MG63 (cell line): Measurements from ENCODE around the gene CCDC146. TPM values are rescaled to one million over a fixed set of nuclear protein-coding genes. Genes with fewer than 3 reads are reported as not detected.
"Not testable (repeated sequence)": the region's sequence is repeated elsewhere in the genome, so short reads cannot be mapped to it uniquely, and the experiment has no call there.

ENCODE experiments used
- DNase-seq: peaks from one replicate; pipeline ENCODE4 v3.0.0-alpha.2; 2020
- H3K27me3 ChIP-seq: fragments of 250-450 bp; sonication (Bioruptor Pico); 2 replicates; pipeline ENCODE4 v1.5.1; 2020; ENCODE audit warnings: mild to moderate bottlenecking, moderate library complexity
- H3K36me3 ChIP-seq: fragments of 250-450 bp; sonication (Bioruptor Pico); 2 replicates; pipeline ENCODE4 v1.5.1; 2020; ENCODE audit warnings: mild to moderate bottlenecking, moderate library complexity
- H3K4me3 ChIP-seq: fragments of 250-450 bp; sonication (Bioruptor Pico); 2 replicates; pipeline ENCODE4 v1.5.1; 2020; ENCODE audit warnings: mild to moderate bottlenecking, moderate library complexity
- H3K9me3 ChIP-seq: fragments of 250-450 bp; sonication (Bioruptor Pico); 2 replicates; pipeline ENCODE4 v1.5.1; 2020; ENCODE audit warnings: mild to moderate bottlenecking, moderate library complexity
- total RNA-seq: library from RNA; depleted of rRNA; stranded (reverse); fragments of >200 nt; shearing (Covaris generic); gene quantifications from 2 replicates; pipeline ENCODE4 v1.2.3, GENCODE V29; 2014; ENCODE audit warnings: low replicate concordance

Gene CCDC146
- total RNA-seq, 1 experiment from 2014 or later = 0.07 TPM

DNA sequence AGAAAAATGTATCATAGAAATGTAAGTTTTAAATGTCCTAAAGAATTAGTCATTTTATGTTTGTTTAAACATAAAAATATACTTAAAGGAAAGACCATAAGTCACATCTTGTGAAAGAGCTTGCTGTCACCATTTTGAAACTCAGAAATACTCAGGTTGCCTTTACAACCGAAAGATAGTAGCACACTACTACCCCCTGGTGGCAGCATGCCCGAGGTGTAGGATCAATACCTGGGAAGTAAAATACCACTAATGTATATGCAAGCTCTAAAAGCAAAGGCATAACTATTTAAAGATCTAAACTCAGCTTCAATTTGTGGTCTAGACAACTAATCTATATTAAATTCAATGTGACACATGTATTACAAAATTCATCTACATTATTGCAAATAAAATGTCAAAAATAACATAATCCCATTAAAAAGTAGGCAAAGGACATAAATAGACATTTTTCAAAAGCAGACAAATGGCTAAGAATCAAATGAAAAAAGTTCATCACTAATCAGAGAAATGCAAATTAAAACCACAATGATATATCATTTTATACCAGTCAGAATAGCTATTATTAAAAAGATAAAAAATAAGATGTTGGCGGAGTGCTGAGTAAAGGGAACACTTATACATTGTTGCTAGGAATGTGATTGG lies 124.9 kb downstream of the CCDC146 start:
- H3K27me3 ChIP-seq = no peaks in the 10 kb centered on the region
- peak; percentile 49 for DNase-seq
- H3K36me3 ChIP-seq = no peaks in the 10 kb centered on the region
- H3K9me3 ChIP-seq = no peaks in the 10 kb centered on the region
- H3K4me3 ChIP-seq = no peak overlapping the region

DNA sequence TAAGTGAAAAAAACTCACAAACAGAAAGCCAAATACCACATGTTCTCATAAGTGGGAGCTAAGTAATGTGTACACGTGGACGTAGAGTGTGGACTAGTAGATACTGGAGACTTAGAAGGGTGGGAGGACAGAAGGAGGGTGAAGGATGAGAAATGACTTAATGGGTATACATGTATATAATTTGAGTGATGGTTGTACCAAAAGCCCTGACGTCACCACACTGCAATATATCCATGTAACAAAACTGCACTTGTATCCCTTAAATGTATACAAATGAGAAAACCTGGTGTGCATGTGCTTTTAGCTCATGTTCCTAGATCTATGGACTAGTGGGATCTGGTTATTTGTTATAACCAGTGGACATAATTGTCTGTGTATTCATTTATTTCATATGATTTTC lies 125.7 kb downstream of the CCDC146 start:
- Histone ChIP-seq H3K9me3 (no peaks in the 10 kb centered on the region), H3K4me3 (no peak overlapping the region), H3K27me3 (no peaks in the 10 kb centered on the region), H3K36me3 (no peaks in the 10 kb centered on the region)
- DNase-seq = no peak

DNA sequence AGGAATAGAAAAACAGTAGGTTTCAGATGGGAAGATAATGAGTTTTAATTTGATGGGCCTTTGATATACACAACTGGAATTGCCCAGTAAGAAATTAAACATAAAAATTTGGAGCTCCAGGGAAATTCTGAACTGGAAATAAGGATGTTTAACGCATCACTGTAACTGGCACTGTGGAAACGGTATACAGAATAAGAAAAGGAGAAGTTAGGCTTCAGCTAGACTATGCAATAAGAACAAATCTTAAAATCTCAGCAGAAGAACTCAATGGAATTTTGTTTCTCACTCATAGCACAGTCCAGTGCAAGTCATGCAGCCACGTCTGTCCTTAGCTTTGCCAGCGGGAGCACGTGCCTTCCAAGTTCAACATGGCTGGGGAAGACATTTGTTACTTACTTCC lies 130.1 kb downstream of the CCDC146 start:
- Histone ChIP-seq H3K27me3 (no peaks in the 10 kb centered on the region), H3K4me3 (no peak overlapping the region), H3K9me3 (no peaks in the 10 kb centered on the region), H3K36me3 (no peaks in the 10 kb centered on the region)
- no peak for DNase-seq

DNA sequence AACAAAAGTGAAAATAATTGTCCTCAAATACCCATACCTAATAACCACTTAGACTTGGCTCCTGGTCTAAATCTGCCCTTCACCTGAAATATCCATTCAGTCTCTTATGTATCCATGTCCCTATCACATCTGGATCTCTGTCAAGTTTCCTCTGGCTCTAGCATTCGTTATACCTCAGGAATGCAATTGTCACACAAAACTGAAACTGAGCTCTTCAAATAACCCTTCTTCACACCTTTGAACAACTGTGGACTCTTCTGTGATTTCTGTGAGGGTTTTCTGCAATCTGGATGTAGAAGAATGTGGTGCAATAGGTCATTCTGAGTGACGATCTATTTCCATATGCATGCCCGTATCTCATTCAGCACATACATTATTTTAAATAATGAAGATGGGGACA lies 130.7 kb downstream of the CCDC146 start:
- DNase-seq = no peak
- H3K27me3 ChIP-seq = no peaks in the 10 kb centered on the region
- no peaks in the 10 kb centered on the region for H3K9me3 ChIP-seq
- H3K4me3 ChIP-seq = no peak overlapping the region
- no peaks in the 10 kb centered on the region for H3K36me3 ChIP-seq

DNA sequence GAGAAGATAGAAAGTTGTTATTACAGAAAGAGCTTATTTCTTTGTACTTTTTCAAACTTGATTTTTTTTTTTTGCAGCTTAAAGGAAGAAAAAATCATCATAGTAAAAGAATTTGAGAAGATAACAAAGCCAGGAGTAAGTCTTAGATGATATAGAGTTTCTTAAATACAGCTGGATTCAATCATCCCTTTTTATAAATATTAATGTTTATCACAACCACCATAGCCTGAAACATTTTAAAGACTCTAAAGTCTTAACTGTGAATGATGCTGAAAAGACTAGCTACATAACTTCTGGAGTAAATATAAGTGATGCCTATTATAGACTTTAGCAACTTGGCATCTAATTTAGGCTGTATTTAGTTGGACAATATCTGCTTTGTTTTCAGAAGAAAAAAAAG lies 132.0 kb downstream of the CCDC146 start:
- Histone ChIP-seq H3K36me3 (no peaks in the 10 kb centered on the region), H3K27me3 (no peaks in the 10 kb centered on the region), H3K4me3 (no peak overlapping the region), H3K9me3 (no peaks in the 10 kb centered on the region)
- no peak for DNase-seq

DNA sequence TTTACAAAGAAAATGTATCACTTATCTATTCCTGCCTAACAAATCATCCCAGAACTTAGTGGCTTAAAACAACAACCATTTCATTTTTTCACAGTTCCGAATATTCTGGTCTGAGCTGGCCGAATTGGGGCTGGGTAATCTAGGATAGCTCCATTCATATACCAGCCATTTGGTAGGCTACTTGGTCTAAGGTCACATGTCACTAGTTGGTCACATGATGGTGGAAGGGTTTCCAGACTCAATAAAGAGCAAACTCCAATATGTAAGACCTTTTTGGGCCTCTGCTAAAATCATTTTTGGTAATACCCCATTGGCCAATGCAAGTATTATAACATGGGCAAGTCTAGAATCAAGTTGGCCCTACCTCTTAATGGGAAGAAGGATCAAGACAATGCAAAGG lies 132.5 kb downstream of the CCDC146 start:
- Histone ChIP-seq H3K27me3 (no peaks in the 10 kb centered on the region), H3K36me3 (no peaks in the 10 kb centered on the region)

DNA sequence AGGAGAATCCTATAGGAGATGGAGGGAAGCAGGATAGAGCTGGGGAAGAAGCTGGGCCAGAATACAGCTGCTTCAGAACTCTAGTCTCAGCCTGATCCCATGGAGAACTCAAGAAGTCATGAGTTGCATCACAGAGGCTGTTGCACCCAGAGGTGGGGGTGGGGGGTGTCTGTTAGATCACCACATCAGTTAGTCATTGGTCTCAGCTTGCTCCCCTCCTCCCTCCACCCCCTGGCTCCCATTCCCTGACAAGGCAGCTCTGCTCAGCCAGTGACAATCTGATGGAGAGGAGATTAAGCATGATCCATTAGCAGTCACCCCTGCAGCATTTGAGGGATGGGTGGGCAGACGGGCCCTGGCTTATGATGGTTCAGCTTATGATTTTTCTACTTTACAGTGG lies 135.6 kb downstream of the CCDC146 start:
- H3K9me3 ChIP-seq = no peaks in the 10 kb centered on the region
- peak; percentile 2 for DNase-seq
- H3K36me3 ChIP-seq = no peaks in the 10 kb centered on the region
- no peak overlapping the region for H3K4me3 ChIP-seq
- H3K27me3 ChIP-seq = no peaks in the 10 kb centered on the region

More for the DNA sequence above, 132.5 kb downstream of the CCDC146 start:
- H3K4me3 ChIP-seq = no peak overlapping the region
- DNase-seq = no peak
- no peaks in the 10 kb centered on the region for H3K9me3 ChIP-seq

DNA sequence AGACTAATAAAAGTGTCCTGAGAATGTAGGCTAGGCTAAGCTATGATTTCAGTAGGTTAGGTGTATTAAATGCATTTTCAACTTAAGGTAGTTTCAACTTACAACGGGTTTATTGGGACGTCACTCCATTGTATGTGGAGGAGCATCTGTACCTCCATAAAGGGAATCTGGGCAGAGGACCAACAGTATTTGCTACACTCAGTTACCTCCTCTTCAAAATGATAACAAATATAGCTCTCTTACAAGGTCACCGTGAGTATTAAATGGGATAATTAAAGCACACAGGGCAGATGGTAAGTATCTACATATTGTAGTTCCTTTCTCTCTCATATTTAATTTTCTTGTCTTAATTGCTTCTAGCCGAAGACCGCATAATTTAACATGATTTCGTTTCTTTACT lies 136.2 kb downstream of the CCDC146 start:
- DNase-seq = no peak
- Histone ChIP-seq H3K4me3 (no peak overlapping the region), H3K27me3 (no peaks in the 10 kb centered on the region), H3K9me3 (no peaks in the 10 kb centered on the region), H3K36me3 (no peaks in the 10 kb centered on the region)

DNA sequence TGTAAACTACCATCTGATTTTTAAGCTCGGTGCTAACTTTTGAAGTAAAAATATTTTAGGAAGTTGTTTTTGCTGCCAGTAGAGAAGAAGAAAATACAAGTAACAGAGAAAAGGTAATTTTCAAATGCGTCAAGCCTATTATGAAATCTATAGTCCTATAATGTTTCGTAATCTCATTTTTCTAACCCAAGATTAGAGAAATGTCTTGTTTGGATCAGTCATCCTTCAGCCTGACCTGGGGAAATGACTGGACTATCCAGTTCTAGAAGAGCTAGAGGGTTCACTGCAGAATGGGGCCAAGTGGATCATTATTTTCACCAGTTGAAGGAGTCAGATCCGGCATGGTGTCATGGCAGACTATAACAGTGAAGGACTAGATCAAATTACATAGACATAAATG lies 139.9 kb downstream of the CCDC146 start:
- Histone ChIP-seq H3K9me3 (no peaks in the 10 kb centered on the region), H3K36me3 (no peaks in the 10 kb centered on the region), H3K27me3 (no peaks in the 10 kb centered on the region), H3K4me3 (no peak overlapping the region)
- DNase-seq = no peak

DNA sequence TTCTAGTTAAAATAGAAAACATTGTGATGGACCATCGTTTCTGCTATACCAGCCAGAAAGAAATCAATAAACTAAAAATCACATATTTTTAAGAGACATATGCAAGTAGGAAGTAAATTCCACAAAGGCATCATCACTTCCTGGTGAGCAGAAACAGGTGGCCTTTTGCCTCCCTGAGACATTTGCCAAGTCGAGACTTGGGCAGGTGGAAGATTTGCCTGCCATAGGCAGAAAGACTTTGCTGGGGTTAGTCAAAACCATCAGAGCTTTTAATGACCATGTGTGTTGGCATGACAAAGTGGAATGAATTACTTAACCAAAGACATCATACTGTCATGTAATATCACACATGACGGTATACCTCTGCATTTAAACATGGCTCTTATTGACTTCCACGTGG lies 143.3 kb downstream of the CCDC146 start:
- DNase-seq = no peak
- H3K27me3 ChIP-seq = no peaks in the 10 kb centered on the region
- H3K4me3 ChIP-seq = no peak overlapping the region
- no peaks in the 10 kb centered on the region for H3K36me3 ChIP-seq
- no peaks in the 10 kb centered on the region for H3K9me3 ChIP-seq

DNA sequence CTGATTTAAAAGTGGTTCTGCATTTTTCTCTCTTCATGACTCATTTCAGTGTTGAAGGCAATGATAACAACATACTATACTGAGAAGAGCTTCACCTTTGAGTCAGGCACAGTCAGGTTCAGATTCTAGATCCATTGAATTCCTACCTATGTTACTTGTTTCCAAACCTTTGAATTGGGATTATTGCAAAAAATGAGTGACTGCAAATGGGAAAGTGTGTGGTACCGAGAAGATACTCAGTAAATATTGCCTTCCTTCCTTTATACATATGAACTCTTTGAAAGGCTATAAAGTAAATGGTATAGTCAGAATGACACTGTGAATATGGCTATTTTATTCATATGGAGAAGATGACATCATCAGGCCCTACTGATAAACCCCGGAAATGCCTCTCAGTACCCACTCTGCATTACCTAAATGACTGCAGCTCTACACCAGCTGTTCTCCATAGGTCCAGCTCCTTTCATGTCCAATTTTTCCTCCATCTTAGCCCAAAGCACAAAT lies 143.9 kb downstream of the CCDC146 start:
- DNase-seq = no peak
- H3K36me3 ChIP-seq = no peaks in the 10 kb centered on the region
- H3K27me3 ChIP-seq = no peaks in the 10 kb centered on the region
- H3K4me3 ChIP-seq = no peak overlapping the region
- H3K9me3 ChIP-seq = no peaks in the 10 kb centered on the region

DNA sequence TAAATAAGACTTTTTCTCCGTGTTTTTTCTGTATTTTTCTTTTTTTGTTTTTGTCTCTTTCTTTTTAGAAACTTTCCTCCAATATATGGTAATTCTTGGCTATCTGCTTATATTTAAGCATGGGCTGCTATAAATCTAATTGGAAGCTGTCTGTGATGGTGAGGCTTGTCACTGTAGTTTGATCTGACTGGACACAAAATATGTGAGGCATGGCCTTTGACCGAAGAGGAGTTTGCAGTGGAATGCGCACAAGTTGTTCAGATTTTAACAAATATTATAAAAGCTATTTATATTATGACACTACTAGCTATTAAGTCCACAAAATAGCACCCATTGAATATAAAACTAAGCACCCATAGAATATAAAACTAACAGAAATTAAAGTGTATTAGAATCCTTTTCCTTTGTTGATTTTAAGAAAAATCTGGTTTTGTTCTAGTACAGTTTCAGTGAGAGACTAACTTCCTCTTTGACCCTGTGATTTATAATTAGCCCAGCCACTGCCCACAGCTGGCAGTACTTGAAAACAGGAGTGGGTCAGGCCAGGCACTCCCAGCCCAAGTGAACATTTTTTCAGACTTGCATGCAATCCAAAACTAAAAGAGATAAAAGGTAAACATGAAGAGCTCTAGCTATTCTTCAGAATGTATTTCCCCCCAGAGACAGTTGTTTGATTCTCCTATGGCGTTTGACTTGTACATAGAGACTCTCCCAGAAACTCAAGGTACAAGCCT lies 147.1 kb downstream of the CCDC146 start:
- Histone ChIP-seq H3K4me3 (no peak overlapping the region), H3K27me3 (no peaks in the 10 kb centered on the region)
- no peak for DNase-seq

DNA sequence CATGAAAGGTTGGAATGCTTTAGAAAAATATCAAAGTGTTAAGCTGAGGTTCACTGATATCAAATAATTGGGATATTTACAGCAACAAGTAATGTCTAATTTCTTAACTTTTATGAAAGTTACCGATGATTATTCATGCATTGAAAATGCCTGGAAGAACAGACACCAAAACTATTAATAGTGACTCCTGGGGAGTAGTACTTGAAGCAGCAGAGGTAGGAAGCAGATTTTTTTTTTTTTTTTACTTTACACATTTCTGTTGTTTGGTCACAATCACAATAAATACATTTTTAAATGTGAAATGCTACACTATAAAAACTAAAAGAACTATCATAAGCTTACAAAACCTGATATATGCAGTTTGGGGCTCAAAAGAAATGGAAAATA lies 147.7 kb downstream of the CCDC146 start:
- Histone ChIP-seq H3K27me3 (no peaks in the 10 kb centered on the region), H3K36me3 (no peaks in the 10 kb centered on the region), H3K4me3 (no peak overlapping the region), H3K9me3 (no peaks in the 10 kb centered on the region)
- no peak for DNase-seq

More for the DNA sequence above, 147.1 kb downstream of the CCDC146 start:
- H3K9me3 ChIP-seq = no peaks in the 10 kb centered on the region
- H3K36me3 ChIP-seq = no peaks in the 10 kb centered on the region

DNA sequence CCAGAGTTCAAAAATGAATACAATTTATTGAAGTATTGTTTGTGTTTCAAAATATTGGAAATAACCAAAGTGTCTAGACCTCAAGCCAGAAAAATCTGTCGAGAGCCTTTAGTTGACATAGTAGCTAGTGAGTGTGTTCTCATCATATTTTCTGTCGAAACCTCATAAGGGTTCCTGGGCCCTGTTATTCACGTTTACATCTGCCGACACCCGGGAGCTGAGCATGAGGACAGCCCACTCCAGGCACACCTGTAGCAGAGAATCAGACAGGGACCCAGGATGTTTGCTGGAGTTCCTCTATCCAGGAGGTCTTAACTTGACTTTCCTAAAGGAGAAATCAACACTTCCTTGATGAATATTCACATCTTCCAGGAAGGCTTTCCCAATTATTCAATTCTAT lies 149.4 kb downstream of the CCDC146 start:
- no peaks in the 10 kb centered on the region for H3K36me3 ChIP-seq
- H3K27me3 ChIP-seq = no peaks in the 10 kb centered on the region
- no peaks in the 10 kb centered on the region for H3K9me3 ChIP-seq
- DNase-seq = no peak
- H3K4me3 ChIP-seq = no peak overlapping the region

DNA sequence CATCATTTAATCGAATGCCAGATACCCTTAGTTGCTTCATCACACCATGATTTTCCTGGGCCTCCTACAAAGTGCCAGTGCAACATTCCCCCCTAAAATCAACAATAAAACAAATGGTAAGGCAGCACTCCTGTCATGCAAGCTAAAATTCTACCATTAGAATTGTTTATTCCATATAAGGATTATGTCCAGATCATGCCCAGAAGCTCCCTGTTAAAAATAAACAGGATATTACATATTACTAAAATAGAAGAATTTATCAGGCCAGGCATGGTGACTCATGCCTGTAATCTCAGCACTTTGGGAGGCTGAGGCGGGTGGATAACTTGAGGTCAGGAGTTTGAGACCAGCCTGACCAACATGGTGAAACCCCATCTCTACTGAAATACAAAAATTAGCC lies 153.2 kb downstream of the CCDC146 start:
- not testable (repeated sequence) for H3K9me3 ChIP-seq, H3K36me3 ChIP-seq, H3K27me3 ChIP-seq, H3K4me3 ChIP-seq
- peak; percentile 37 for DNase-seq

DNA sequence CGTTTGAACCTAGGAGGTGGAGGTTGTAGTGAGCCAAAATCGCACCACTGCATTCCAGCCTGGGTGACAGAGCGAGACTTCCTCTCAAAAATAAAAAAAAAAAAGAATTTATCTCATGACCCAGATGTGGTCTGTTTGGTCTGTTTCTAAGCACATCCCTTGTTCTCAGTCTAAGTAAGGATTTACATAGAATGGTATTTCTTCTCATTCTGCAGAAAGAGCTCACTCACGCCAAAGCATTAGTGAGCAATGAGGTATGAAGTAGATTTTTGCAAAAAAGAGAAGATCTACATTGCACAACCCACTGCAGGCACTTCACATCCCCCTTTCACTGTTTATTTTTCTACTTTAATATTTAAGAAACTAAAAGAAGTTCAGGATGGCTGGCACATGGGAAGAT lies 153.7 kb downstream of the CCDC146 start:
- H3K36me3 ChIP-seq = no peaks in the 10 kb centered on the region
- no peaks in the 10 kb centered on the region for H3K27me3 ChIP-seq
- no peaks in the 10 kb centered on the region for H3K9me3 ChIP-seq
- DNase-seq = no peak
- no peak overlapping the region for H3K4me3 ChIP-seq

DNA sequence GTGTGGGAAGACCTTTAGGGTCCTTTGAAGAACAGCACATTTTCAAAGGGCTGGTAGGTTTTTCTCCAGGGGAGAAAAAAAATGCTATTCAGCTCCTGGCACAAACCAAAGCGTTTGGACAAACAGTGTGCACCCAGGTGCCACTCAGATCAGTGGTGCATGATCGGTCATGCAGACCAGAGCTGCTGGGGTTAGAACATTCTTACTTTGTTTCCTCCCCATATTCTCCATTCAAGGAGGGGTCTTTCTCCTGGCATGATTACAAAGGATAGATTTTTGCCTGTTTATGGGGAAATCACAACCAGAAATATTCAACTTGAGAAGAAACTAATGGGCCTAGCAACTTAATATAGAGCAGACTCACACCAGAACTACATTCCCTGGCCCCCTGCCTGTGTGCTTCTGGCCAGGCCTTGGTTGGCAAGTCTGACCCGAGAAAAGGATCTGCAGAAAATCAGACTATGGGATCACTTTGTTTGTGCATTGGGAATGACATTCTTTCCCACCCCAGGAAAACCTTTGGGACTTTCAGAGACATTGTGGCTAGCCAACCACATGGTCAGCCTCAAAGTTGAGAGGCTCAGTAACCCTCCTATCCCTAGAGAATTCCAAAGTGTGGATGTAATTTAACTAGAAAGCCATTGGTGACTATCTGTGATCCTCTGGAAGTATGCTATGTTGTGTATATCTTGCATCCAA lies 159.5 kb downstream of the CCDC146 start:
- Histone ChIP-seq H3K9me3 (no peaks in the 10 kb centered on the region), H3K27me3 (no peaks in the 10 kb centered on the region), H3K4me3 (no peak overlapping the region), H3K36me3 (no peaks in the 10 kb centered on the region)
- no peak for DNase-seq

DNA sequence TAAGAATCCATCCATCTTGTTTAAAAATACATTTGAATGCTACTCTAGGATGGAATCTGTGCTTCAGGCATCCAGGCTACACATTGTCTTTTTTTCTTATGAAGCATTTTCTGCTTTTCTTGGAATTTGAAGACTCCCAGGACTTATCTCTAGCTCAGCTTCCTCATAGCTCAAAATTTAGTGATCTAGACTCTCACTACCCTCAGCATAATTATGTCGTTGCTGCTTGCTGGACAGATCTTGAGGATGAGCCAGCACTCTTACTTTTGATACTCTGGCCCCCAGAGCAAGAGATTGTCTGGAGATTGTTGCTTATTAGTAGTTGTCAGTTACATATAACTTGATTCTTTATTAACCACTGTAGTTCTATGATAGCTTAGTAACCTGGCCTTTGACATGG lies 160.5 kb downstream of the CCDC146 start:
- no peaks in the 10 kb centered on the region for H3K27me3 ChIP-seq
- H3K9me3 ChIP-seq = no peaks in the 10 kb centered on the region
- no peak for DNase-seq
- H3K36me3 ChIP-seq = no peaks in the 10 kb centered on the region
- no peak overlapping the region for H3K4me3 ChIP-seq
